Keratinocyte (primary cell): ENCODE data around the gene NEUROG3. TPM values are rescaled to one million over a fixed set of nuclear protein-coding genes. Genes with fewer than 3 reads are reported as not detected.
"Not testable (repeated sequence)": the region's sequence is repeated elsewhere in the genome, so short reads cannot be mapped to it uniquely, and the experiment has no call there.

ENCODE experiments used
- DNase-seq: peaks from one replicate; pipeline ENCODE4 v3.0.0-alpha.2; 2011; ENCODE audit warnings: low read depth, missing footprints, low spot score
- FAIRE-seq: peaks from 2 replicates; lab custom pipeline; 2011; peaks lifted over from hg19 to GRCh38; lab: Jason Lieb, UNC
- H2AFZ ChIP-seq: 2 replicates; pipeline ENCODE4 v1.6.0; 2012; ENCODE audit warnings: low read length, control low read depth, inconsistent platforms; ENCODE audit not compliant: control insufficient read depth
- H3K27ac ChIP-seq: 2 replicates; pipeline ENCODE4 v1.5.1; 2011; ENCODE audit warnings: low read length; ENCODE audit not compliant: control insufficient read depth, insufficient read depth
- H3K27me3 ChIP-seq: 3 replicates; pipeline ENCODE4 v1.6.0; 2011; ENCODE audit warnings: low read length; ENCODE audit not compliant: control insufficient read depth, insufficient read depth; ENCODE audit errors: extremely low read depth
- H3K36me3 ChIP-seq, 2 experiments: 2 replicates in 1 of 2; 3 replicates in 1 of 2; pipeline ENCODE4 v1.5.1; 2011; ENCODE audit warnings: low read length in 2 of 2, mild to moderate bottlenecking in 1 of 2; ENCODE audit not compliant: control insufficient read depth in 2 of 2, insufficient read depth in 2 of 2; ENCODE audit errors: extremely low read depth in 1 of 2
- H3K4me1 ChIP-seq: 3 replicates; pipeline ENCODE4 v1.5.1; 2011; ENCODE audit warnings: low read length; ENCODE audit not compliant: control insufficient read depth, insufficient read depth; ENCODE audit errors: extremely low read depth
- H3K4me2 ChIP-seq: 3 replicates; pipeline ENCODE4 v1.6.0; 2011; ENCODE audit warnings: low read depth, low read length; ENCODE audit not compliant: control insufficient read depth, insufficient read depth; ENCODE audit errors: extremely low read depth
- H3K4me3 ChIP-seq, 3 experiments: fragments of 200-600 bp in 1 of 3; sonication (generic) in 1 of 3; 2 replicates in 2 of 3; 3 replicates in 1 of 3; pipeline ENCODE4 v1.5.1; 2011 to 2016; ENCODE audit warnings: low read length in 3 of 3, mild to moderate bottlenecking in 3 of 3, control low read depth in 2 of 3, inconsistent platforms in 1 of 3, low read depth in 1 of 3, mixed read lengths in 1 of 3, mixed run types in 1 of 3, moderate library complexity in 1 of 3; ENCODE audit not compliant: control insufficient read depth in 2 of 3, insufficient read depth in 2 of 3; ENCODE audit errors: extremely low read depth in 1 of 3
- H3K79me2 ChIP-seq: 2 replicates; pipeline ENCODE4 v1.6.0; 2012; ENCODE audit warnings: low read length; ENCODE audit not compliant: control insufficient read depth, insufficient read depth
- H3K9ac ChIP-seq: 3 replicates; pipeline ENCODE4 v1.6.0; 2011; ENCODE audit warnings: low read length; ENCODE audit not compliant: control insufficient read depth, insufficient read depth; ENCODE audit errors: extremely low read depth
- H3K9me1 ChIP-seq: 3 replicates; pipeline ENCODE4 v1.6.0; 2011; ENCODE audit warnings: low read length; ENCODE audit not compliant: control insufficient read depth, insufficient read depth; ENCODE audit errors: extremely low read depth
- H3K9me3 ChIP-seq: 2 replicates; pipeline ENCODE4 v1.5.1; 2012; ENCODE audit warnings: low read depth, low read length; ENCODE audit not compliant: control insufficient read depth
- H4K20me1 ChIP-seq: 3 replicates; pipeline ENCODE4 v1.6.0; 2011; ENCODE audit warnings: low read length; ENCODE audit not compliant: control insufficient read depth, insufficient read depth; ENCODE audit errors: extremely low read depth
- EZH2 ChIP-seq: IDR thresholded peaks from one replicate; pipeline ENCODE4 v1.6.1; 2012; ENCODE audit warnings: inconsistent platforms, mild to moderate bottlenecking, low read length, moderate library complexity
- dilution Hi-C: fragments of 300-500 bp; cut with MboI; formaldehyde crosslinking; loops from one replicate; pipeline ENCODE4 v1.7.0; 2020; ENCODE audit warnings: low sequenced_read_pairs; ENCODE audit not compliant: extremely low pct_ligation_motif_present
- polyA plus RNA-seq, 5 experiments: library from polyadenylated mRNA; depleted of rRNA in 3 of 5; stranded (reverse) in 3 of 5; stranded (forward) in 1 of 5; unstranded in 1 of 5; fragments of >200 nt; gene quantifications; 1 replicate in 1 of 5; 2 replicates in 3 of 5; 3 replicates in 1 of 5; pipeline versions ENCODE4 v1.2.1 to v1.2.3, GENCODE V29; 2011 to 2012; ENCODE audit warnings: missing spikeins in 2 of 5, low read depth in 1 of 5, low replicate concordance in 1 of 5
- TF ChIP-seq, protein P1 (sequence below), 3 experiments: IDR thresholded peaks in 1 of 3; conservative IDR thresholded peaks in 1 of 3; optimal IDR thresholded peaks in 1 of 3; 2 replicates in 2 of 3; 3 replicates in 1 of 3; pipeline versions ENCODE3 to v1.5.1; 2011; ENCODE audit warnings: low read length in 3 of 3, mild to moderate bottlenecking in 3 of 3, moderate library complexity in 2 of 3, control low read depth in 1 of 3, inconsistent platforms in 1 of 3; ENCODE audit not compliant: insufficient read depth in 2 of 3; ENCODE audit errors: extremely low read depth in 1 of 3

NEUROG3 gene
- polyA plus RNA-seq, 1 donor (not counting 4 experiments of a cell fraction or from before 2014, with no cell fraction given): not detected

DNA sequence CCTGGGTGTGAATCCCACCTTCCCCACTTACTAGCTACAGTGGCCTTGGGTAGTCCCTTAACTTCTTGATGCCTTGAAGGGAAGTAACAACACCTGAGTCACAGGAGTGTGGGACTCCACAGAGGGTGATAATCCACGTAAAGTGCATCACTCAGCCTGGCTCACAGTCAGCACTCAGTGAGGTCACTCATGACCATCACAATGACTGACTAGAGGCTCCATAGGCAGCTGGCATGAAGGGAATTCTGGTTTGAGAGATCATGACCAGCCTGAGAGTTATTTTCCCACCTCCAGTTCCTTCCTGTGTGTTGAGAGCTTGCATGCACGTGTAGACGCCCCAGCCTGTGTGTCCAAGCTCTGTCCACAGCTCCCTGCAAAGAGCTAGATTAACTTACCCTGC lies 34.8 kb downstream of the NEUROG3 start:
- no peak for DNase-seq
- no peak overlapping the region for H3K9ac ChIP-seq
- no peak for FAIRE-seq

DNA sequence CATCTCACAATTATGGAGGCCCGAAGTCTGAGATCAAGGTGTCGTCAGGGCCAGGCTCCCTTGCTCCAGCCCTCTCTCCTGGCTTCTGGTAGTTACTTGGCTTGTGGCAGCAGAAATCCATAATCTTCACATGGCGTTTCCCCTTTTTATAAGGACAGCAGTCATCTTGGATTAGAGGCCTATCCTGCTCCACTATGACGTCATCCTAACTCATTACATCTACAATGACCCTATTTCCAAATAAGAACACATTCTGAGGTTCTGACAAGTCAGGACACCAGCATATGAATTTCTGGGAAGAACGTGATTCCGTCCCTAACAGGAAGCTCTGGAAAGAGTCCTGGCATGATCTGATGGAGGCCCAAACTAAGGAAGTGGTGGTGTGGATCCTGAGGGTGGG lies 35.8 kb downstream of the NEUROG3 start:
- Histone ChIP-seq H2AFZ (no peak overlapping the region), H3K4me1 (no peaks in the 10 kb centered on the region), H3K27me3 (peaks cover 6% of the 10 kb centered on the region), H3K9me3 (no peaks in the 10 kb centered on the region), H3K4me3 (no peak overlapping the region), H3K79me2 (no peaks in the 10 kb centered on the region), H3K4me2 (no peak overlapping the region), H3K27ac (no peak overlapping the region), H3K9ac (no peak overlapping the region), H3K9me1 (no peaks in the 10 kb centered on the region), H3K36me3 (no peaks in the 10 kb centered on the region), H4K20me1 (no peaks in the 10 kb centered on the region)
- FAIRE-seq (no peak), DNase-seq (no peak)
- TF ChIP-seq, protein P1, sequence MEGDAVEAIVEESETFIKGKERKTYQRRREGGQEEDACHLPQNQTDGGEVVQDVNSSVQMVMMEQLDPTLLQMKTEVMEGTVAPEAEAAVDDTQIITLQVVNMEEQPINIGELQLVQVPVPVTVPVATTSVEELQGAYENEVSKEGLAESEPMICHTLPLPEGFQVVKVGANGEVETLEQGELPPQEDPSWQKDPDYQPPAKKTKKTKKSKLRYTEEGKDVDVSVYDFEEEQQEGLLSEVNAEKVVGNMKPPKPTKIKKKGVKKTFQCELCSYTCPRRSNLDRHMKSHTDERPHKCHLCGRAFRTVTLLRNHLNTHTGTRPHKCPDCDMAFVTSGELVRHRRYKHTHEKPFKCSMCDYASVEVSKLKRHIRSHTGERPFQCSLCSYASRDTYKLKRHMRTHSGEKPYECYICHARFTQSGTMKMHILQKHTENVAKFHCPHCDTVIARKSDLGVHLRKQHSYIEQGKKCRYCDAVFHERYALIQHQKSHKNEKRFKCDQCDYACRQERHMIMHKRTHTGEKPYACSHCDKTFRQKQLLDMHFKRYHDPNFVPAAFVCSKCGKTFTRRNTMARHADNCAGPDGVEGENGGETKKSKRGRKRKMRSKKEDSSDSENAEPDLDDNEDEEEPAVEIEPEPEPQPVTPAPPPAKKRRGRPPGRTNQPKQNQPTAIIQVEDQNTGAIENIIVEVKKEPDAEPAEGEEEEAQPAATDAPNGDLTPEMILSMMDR (optimal IDR thresholded peaks at IDR 0.05 in 1 of 3, IDR thresholded peaks at IDR 0.05 in 1 of 3, conservative IDR thresholded peaks at IDR 0.05 in 1 of 3; ENCODE audit: extremely low read depth in 1 of 3, insufficient read depth in 2 of 3, low read length in 3 of 3): no peak
- no peak for TF ChIP-seq EZH2
- dilution Hi-C loops: no loop called here

More for the DNA sequence above, 34.8 kb downstream of the NEUROG3 start:
- Histone ChIP-seq H3K4me2 (no peak overlapping the region), H3K4me1 (no peaks in the 10 kb centered on the region), H4K20me1 (no peaks in the 10 kb centered on the region), H3K36me3 (no peaks in the 10 kb centered on the region), H2AFZ (no peak overlapping the region), H3K79me2 (no peaks in the 10 kb centered on the region), H3K27ac (no peak overlapping the region), H3K9me1 (no peaks in the 10 kb centered on the region), H3K27me3 (peaks cover 6% of the 10 kb centered on the region), H3K4me3 (no peak overlapping the region), H3K9me3 (no peaks in the 10 kb centered on the region)
- no peak for TF ChIP-seq EZH2
- TF ChIP-seq, protein P1 (optimal IDR thresholded peaks at IDR 0.05 in 1 of 3, IDR thresholded peaks at IDR 0.05 in 1 of 3, conservative IDR thresholded peaks at IDR 0.05 in 1 of 3; ENCODE audit: extremely low read depth in 1 of 3, insufficient read depth in 2 of 3, low read length in 3 of 3): no peak
- dilution Hi-C loops: no loop called here

DNA sequence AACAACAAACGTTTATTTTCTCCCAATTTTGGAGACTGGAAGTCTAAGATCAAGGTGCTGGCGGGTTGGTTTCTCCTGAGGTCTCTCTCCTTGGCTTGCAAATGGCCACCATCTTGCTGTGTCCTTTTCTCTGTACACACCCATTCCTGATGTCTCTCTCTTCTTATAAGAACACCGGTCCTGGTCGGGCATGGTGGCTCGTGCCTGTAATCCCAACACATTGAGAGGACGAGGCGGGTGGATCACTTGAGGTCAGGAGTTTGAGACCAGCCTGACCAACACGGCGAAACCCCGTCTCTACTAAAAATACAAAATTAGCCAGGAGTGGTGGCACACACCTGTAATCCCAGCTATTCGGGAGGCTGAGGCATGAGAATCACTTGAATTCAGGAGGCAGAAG lies 36.7 kb downstream of the NEUROG3 start:
- H3K4me2 ChIP-seq, H3K27ac ChIP-seq, H3K79me2 ChIP-seq, H3K9ac ChIP-seq, H3K9me1 ChIP-seq, FAIRE-seq, DNase-seq, H3K36me3 ChIP-seq, H3K27me3 ChIP-seq, H3K9me3 ChIP-seq, H3K4me3 ChIP-seq, H2AFZ ChIP-seq, H3K4me1 ChIP-seq, H4K20me1 ChIP-seq, dilution Hi-C loops: not testable (repeated sequence)
